ENCODE measurements around the gene SLK.

Gene SLK

GRCh38 chr10:103991393-103992128 lies 24.6 kb downstream of the SLK start:
- DNase-seq, result peak; percentile 15

GRCh38 chr10:103995134-103995533 lies 28.2 kb downstream of the SLK start:
- DNase-seq, result no peak

- DNase-seq, result no peak
These were observed 31.9 kb downstream of the SLK start for GRCh38 chr10:103998805-103999204.

GRCh38 chr10:104002911-104003310 lies 36.0 kb downstream of the SLK start:
- DNase-seq, result no peak

- DNase-seq, result no peak
These were observed 38.4 kb downstream of the SLK start for GRCh38 chr10:104005172-104005863.

- no peak for DNase-seq
These were observed 45.0 kb downstream of the SLK start for GRCh38 chr10:104011904-104012303.

GRCh38 chr10:104013489-104013888 lies 46.5 kb downstream of the SLK start:
- no peak for DNase-seq

- DNase-seq, result no peak
These were observed 47.2 kb downstream of the SLK start for GRCh38 chr10:104014176-104014575.

- DNase-seq, result no peak
These were observed 49.7 kb downstream of the SLK start for GRCh38 chr10:104016661-104017060.

GRCh38 chr10:104018471-104018870 lies 51.5 kb downstream of the SLK start:
- no peak for DNase-seq

GRCh38 chr10:104020020-104020419 lies 53.1 kb downstream of the SLK start:
- no peak for DNase-seq

GRCh38 chr10:104021246-104021645 lies 54.3 kb downstream of the SLK start:
- no peak for DNase-seq

- no peak for DNase-seq
These were observed 55.1 kb downstream of the SLK start for GRCh38 chr10:104022026-104022425.

GRCh38 chr10:104025524-104025923 lies 58.6 kb downstream of the SLK start:
- no peak for DNase-seq

- no peak for DNase-seq
These were observed 59.8 kb downstream of the SLK start for GRCh38 chr10:104026762-104027161.

GRCh38 chr10:104028146-104028545 lies 61.2 kb downstream of the SLK start:
- DNase-seq, result no peak

GRCh38 chr10:104028823-104029520 lies 62.0 kb downstream of the SLK start:
- no peak for DNase-seq

GRCh38 chr10:104029521-104029860 lies 62.6 kb downstream of the SLK start:
- no peak for DNase-seq

- no peak for DNase-seq
These were observed 64.7 kb downstream of the SLK start for GRCh38 chr10:104031631-104032030.

GRCh38 chr10:104032144-104032775 lies 65.3 kb downstream of the SLK start:
- no peak for DNase-seq

GRCh38 chr10:104033401-104033930 lies 66.5 kb downstream of the SLK start:
- DNase-seq, result no peak

GRCh38 chr10:104033966-104034365 lies 67.0 kb downstream of the SLK start:
- no peak for DNase-seq
